SK-N-DZ (cell line): ENCODE data around the gene MCF2L2. TPM values are rescaled to one million over a fixed set of nuclear protein-coding genes. Genes with fewer than 3 reads are reported as not detected.
A peak's percentile ranks its signal among the peaks of the same experiment; 100 is the strongest.
"Not testable (repeated sequence)": the region's sequence is repeated elsewhere in the genome, so short reads cannot be mapped to it uniquely, and the experiment has no call there.

Experiments
- DNase-seq: peaks from one replicate; pipeline ENCODE4 v3.0.0-alpha.2; 2015; ENCODE audit warnings: low spot score
- polyA plus RNA-seq, 2 experiments: library from polyadenylated mRNA; depleted of rRNA; stranded (reverse); fragments of >200 nt; gene quantifications; 2 replicates each; pipeline ENCODE4 v1.2.3, GENCODE V29; 2014

The MCF2L2 gene, protein sequence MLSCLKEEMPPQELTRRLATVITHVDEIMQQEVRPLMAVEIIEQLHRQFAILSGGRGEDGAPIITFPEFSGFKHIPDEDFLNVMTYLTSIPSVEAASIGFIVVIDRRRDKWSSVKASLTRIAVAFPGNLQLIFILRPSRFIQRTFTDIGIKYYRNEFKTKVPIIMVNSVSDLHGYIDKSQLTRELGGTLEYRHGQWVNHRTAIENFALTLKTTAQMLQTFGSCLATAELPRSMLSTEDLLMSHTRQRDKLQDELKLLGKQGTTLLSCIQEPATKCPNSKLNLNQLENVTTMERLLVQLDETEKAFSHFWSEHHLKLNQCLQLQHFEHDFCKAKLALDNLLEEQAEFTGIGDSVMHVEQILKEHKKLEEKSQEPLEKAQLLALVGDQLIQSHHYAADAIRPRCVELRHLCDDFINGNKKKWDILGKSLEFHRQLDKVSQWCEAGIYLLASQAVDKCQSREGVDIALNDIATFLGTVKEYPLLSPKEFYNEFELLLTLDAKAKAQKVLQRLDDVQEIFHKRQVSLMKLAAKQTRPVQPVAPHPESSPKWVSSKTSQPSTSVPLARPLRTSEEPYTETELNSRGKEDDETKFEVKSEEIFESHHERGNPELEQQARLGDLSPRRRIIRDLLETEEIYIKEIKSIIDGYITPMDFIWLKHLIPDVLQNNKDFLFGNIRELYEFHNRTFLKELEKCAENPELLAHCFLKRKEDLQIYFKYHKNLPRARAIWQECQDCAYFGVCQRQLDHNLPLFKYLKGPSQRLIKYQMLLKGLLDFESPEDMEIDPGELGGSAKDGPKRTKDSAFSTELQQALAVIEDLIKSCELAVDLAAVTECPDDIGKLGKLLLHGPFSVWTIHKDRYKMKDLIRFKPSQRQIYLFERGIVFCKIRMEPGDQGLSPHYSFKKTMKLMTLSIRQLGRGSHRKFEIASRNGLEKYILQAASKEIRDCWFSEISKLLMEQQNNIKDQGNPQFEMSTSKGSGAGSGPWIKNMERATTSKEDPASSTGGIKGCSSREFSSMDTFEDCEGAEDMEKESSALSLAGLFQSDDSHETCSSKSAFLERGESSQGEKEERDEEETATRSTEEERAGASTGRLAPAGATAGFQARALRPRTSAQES
- polyA plus RNA-seq (2014; cell fraction: cytosol; rRNA removed), result 6.6 and 8.0 TPM in 2 replicates
- 9.2 and 10.1 TPM in 2 replicates for polyA plus RNA-seq (2014; cell fraction: nucleus; rRNA removed)

DNA sequence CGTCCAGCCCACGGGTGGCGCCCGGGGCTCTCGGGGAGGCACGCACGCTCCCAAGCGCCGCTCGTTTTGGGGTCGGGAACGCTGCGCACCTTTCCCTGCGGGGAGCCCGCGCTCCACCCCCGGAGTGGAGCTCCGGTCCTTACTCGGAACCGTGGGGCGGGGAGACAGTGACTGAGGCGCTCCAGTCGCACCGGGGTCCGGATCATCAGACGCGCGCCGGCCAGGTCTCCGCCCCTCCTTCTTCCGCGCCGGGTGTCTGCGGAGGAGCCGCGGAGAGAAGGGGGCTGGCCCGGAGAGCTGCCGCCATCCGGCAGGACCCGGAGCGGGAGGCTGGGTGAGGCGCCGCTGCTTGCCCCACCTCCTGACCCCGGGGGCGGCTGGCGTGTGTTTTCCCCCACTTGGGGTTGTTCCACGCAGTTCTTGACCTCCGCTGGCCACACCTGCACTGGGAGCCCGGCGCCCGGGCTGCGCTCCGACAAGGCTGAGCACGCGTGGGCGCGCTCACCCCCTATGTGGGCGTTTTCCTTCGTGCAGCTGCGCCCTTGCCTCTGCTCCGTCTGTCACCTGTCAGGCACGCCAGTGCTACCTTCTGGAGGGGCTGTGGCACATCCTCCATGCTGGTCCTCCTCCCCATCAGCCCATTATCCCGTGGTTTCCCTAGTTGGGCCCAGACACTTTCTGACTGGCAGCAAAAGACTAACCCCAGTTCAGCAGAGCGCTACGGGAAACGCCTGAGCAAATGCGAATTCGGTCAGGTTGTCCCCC lies at the start of gene MCF2L2:
Gene MCF2L2 (minus strand): TSS at position 173 of the 765 bp plus-strand sequence. CDS start 642 bp downstream, outside the sequence.
- peak; percentile 56 for DNase-seq

DNA sequence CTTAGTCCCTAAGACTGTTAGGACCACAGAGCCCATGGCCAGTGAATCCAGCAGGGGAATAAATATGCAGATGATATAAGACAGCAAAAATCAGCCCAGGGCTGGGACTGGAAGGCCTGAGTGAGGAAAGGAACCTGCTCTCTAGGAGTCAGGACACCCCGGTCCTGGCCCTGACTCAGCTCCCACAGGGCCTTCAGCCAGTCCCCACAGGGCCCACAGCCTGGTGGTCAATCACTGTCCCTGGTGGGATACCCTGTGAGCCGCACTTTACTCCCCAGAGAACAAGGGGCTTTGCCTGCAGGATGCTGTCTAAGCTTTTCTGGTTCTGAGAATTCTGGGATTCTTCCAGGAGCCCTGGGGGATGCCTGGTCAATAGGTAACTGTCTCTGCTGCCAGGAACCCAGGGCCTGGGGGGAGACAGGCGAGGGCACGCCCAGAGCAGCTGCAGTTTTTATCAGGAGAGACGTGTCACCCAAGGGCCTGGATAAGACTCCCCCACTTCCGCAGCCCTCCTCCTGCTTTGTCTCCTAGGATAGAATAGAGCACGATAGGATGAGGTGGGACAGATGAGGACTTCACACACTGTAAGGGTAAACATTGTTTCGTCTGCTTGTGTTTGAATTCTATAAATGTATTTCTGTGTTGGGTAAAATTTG lies 49.5 kb upstream of the MCF2L2 start:
- DNase-seq, result no peak

DNA sequence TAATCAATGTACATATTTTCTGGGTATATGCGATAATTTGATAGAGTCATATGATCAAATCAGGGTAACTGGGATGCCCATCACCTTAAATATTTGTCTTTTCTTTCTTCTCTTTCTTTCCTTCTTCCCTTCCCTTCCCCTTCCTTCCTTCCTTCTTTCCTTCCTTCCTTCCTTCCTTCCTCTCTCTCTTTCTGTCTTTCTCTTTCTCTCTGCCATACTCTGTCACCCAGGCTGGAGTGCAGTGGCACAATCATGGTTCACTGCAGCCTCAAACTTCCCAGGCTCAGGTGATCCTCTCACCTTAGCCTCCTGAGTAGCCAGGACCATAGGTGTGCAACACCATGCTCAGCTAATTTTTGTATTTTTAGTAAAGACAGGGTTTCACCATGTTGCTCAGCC lies 47.3 kb upstream of the MCF2L2 start:
- not testable (repeated sequence) for DNase-seq

DNA sequence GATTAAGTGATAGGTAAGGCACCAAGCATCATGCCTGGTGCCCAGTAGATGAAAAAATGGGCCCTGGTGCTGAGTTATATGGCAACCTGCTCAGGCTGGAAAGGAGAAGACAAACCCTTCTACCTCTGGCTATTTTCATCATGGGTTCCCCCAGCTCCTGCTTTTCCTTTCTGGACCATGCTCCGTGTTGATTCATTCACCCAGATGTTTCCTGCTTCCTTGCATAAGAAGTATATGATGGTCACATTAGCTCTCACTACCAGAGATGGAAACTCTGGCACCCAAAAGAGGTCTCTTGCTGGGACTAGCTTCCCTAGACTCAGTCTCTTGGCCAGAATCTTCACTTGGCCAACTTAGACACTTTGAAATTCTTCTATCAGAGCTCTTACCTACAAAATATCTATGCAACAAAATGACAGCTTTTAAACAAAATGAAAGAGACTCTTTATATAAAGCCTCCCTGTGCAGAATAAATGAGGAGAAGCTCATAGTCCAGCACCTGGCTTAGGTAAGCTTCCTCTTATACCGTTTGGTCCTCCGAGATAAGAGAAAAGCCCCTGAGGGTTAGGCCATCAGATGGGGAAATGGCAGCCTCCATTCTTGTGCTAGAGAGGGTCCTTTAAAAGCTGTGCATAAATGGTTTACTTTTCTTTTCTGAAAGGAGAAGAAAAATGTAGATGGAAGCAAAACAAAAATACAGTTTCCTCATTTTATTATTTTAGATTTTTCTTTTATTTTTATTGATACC lies 46.8 kb upstream of the MCF2L2 start:
- DNase-seq, result no peak

- no peak for DNase-seq
Observed at GRCh38 chr3:183473969-183474368, 45.5 kb upstream of the MCF2L2 start.

DNA sequence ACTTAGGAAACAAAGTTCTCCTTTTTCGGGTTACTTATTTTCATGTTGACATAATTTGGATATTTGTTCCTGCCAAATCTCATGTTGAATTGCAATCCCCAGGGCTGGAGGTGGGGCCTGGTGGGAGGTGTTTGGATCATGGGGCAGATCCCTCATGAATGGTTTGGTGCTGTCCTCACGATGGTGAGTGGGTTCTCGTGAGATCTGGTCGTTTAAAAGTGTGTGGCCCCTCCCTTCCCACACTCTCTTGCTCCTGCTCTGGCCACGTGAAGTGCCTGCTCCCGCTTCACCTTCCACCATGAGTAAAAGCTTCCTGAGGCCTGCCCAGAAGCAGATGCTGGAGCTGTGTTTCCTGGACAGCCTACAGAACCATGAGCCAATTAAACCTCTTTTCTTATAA lies 43.7 kb upstream of the MCF2L2 start:
- no peak for DNase-seq

DNA sequence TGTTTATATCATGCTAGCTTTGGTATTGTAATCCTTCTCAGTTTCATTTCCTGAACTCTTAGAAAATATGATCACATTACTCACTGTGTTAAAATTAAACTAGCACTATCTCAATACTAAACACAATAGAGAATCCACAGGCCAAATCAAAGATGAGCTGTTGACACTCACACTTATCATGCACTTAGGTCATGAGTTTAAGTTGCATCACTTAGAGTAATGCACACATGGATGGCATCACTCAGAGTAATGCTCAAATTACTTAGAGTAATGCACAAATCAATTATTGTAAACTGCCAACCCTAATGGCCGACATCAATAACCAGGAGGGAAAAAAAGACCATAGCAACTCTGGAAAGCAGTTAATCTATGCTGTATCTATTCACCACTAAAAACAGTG lies 40.0 kb upstream of the MCF2L2 start:
- no peak for DNase-seq

GRCh38 chr3:183466575-183466974 lies 38.2 kb upstream of the MCF2L2 start:
- no peak for DNase-seq

DNA sequence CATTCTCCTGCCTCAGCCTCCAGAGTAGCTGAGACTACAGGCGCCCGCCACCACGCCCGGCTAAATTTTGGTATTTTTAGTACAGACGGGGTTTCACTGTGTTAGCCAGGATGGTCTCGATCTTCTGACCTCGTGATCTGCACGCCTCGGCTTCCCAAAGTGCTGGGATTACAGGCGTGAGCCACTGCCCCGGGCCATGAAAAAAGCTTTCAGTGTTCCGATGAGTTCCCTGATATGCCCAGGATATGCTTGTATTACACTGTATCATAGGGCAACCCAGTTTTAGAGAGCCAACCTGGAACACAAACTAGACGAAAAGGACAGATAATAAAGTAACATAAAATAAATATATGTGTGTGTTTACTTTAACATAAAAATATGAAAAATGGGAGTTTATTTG lies 37.3 kb upstream of the MCF2L2 start:
- DNase-seq, result not testable (repeated sequence)

- DNase-seq, result no peak
Observed at GRCh38 chr3:183464480-183464879, 36.1 kb upstream of the MCF2L2 start.

- DNase-seq, result no peak
Observed at GRCh38 chr3:183460081-183461055, 31.9 kb upstream of the MCF2L2 start.

DNA sequence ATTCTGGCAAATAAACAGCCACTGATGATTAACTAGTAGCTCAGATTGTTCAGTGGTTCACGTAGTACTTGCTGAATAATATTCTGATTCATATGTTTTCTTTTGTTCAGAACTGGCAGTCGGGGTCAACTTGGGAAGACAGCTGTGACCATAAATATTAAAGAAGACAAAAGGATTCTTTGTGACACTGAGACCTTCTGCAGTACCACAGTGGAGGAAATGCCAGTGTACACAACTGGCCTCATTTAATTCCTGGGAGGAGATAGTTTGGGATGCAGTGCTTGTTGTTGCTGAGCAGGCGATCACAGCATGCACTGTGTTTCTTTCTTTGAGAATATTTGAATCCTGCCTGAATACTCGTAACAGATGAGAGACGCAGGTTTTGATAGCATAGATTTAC lies 26.7 kb upstream of the MCF2L2 start:
- no peak for DNase-seq

GRCh38 chr3:183454064-183454463 lies 25.6 kb upstream of the MCF2L2 start:
- no peak for DNase-seq

DNA sequence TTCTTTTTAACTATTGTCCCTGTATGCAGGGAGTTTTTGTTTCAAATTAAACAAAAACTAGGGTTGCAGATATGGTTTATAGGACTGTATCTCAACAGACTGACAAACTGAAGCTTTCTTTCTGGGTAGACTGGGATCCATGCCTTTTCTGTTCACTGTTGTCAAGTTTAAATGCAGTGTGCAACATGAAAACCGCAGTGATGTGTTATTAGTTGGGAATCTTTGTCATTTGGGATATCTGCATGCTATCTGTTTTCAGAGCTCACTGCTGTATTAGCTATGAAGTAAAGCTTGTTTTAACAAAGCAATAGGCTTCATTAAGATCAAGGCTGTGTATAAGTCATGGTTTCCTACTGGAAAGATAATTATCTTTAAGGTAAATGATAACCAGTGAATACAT lies 21.4 kb upstream of the MCF2L2 start:
- no peak for DNase-seq

GRCh38 chr3:183449391-183449790 lies 21.0 kb upstream of the MCF2L2 start:
- DNase-seq, result no peak

GRCh38 chr3:183448369-183449128 lies 20.1 kb upstream of the MCF2L2 start:
- no peak for DNase-seq

DNA sequence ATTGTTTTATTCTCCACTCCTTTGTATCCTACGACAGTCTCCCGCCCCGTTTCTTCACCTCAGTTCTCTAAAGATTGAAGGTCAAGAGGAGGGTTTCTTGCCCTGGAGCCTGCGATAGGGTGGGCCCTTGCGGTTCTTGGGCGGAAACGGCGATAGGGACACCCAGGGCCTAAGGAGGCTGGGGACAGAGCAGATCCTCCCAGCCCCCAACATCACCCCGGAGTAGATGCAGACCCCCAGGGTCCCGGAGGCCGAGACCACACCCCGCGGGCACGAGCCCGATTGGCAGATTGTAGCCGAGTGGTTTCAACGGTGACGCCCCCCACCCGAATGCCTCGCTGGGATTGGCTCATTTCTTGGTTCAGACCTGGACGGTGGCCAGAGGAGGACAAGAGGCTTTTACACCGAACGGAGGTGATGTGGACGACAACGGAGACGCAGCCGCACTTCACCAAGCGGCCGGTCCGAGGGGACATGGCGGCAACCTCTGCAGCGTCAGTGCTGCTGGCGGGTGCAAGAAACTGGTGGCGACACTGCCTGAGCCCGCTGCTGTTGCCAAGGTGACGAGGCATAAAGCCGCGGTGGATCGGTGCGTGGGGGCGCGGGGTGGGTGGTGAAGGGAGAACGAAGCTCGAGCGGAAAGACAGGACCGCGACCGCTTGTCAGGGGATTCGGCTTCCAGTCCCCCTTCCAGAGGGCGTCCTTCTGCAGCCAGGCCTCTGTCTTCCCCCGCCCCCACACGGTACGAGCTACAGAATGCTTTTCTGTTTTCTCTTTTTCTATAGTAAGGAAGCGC lies 19.0 kb upstream of the MCF2L2 start:
- peak; percentile 99 for DNase-seq
